Measurements from ENCODE around the gene ACBD3. TPM values are rescaled to one million over a fixed set of nuclear protein-coding genes. Genes with fewer than 3 reads are reported as not detected.

Gene ACBD3
- total RNA-seq, 1 donor from 2014 or later: 48.0 TPM

DNA sequence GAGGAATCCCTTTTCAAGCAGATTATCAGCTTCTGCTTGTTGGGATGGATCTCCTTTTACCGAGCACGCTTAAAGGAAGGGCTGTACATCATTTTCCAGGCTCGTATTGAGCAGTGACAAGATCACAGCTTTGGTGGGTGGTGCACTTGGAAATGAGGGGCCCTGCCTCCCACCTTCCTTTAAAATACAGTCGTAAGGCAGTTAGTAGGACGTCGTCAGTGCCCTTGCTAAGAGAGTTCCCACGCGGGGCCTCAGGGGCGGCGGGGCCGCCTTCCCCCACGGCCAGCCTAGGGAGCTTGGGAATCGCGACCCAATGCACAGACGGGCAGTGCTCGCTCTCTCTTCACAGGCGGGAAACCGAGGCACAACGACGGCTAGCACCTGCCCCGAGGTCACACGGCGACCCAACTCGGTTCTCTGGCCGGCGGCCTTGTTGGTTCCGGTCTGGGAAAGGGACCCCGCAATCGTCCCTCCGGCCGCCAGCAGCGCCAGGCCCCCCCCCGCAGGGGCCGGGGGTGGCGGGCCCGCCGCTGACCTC is 65.4 kb downstream of the ACBD3 start:
- peak overlapping the region; percentile 71 for H3K4me3 Mint-ChIP-seq (ENCODE audit: unreplicated experiment)
- no peaks in the 10 kb centered on the region for H3K36me3 Mint-ChIP-seq (ENCODE audit: unreplicated experiment)
- DNase-seq (ENCODE audit: extremely low spot score, unreplicated experiment): no peak
- H3K4me1 Mint-ChIP-seq (ENCODE audit: unreplicated experiment): peaks cover 10% of the 10 kb centered on the region
- no peaks in the 10 kb centered on the region for H3K27me3 Mint-ChIP-seq (ENCODE audit: unreplicated experiment)
- TF ChIP-seq, protein P1, sequence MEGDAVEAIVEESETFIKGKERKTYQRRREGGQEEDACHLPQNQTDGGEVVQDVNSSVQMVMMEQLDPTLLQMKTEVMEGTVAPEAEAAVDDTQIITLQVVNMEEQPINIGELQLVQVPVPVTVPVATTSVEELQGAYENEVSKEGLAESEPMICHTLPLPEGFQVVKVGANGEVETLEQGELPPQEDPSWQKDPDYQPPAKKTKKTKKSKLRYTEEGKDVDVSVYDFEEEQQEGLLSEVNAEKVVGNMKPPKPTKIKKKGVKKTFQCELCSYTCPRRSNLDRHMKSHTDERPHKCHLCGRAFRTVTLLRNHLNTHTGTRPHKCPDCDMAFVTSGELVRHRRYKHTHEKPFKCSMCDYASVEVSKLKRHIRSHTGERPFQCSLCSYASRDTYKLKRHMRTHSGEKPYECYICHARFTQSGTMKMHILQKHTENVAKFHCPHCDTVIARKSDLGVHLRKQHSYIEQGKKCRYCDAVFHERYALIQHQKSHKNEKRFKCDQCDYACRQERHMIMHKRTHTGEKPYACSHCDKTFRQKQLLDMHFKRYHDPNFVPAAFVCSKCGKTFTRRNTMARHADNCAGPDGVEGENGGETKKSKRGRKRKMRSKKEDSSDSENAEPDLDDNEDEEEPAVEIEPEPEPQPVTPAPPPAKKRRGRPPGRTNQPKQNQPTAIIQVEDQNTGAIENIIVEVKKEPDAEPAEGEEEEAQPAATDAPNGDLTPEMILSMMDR (IDR thresholded peaks at IDR 0.05): no peak
- H3K27ac Mint-ChIP-seq (ENCODE audit: unreplicated experiment): no peak overlapping the region
- no peaks in the 10 kb centered on the region for H3K9me3 Mint-ChIP-seq (ENCODE audit: unreplicated experiment)

DNA sequence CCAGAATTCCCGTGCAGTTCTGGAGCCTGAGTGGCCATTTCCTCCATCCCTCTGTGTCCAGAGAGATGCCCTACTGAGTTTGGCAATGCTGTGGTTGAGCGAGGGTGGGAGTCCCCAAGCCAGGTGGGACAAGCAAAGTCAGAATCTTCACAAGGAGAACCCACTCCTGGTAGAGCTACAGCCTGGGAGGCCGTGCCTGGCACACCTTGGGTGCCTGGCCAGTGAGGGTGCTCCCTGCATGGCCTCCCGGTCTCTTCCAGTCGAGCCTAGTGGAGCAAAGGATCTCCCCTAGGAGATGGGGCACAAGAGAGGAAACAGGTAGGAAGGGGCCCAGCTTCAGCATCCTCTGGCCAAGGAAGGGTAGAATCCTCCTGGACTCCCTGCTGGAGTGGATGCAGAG is 66.1 kb downstream of the ACBD3 start:
- H3K4me1 Mint-ChIP-seq (ENCODE audit: unreplicated experiment): peaks cover 10% of the 10 kb centered on the region
- no peaks in the 10 kb centered on the region for H3K36me3 Mint-ChIP-seq (ENCODE audit: unreplicated experiment)
- no peak overlapping the region for H3K27ac Mint-ChIP-seq (ENCODE audit: unreplicated experiment)
- peak overlapping the region; percentile 71 for H3K4me3 Mint-ChIP-seq (ENCODE audit: unreplicated experiment)
- H3K9me3 Mint-ChIP-seq (ENCODE audit: unreplicated experiment): no peaks in the 10 kb centered on the region
- no peaks in the 10 kb centered on the region for H3K27me3 Mint-ChIP-seq (ENCODE audit: unreplicated experiment)
- TF ChIP-seq, protein P1 (IDR thresholded peaks at IDR 0.05): no peak
- DNase-seq (ENCODE audit: extremely low spot score, unreplicated experiment): no peak

DNA sequence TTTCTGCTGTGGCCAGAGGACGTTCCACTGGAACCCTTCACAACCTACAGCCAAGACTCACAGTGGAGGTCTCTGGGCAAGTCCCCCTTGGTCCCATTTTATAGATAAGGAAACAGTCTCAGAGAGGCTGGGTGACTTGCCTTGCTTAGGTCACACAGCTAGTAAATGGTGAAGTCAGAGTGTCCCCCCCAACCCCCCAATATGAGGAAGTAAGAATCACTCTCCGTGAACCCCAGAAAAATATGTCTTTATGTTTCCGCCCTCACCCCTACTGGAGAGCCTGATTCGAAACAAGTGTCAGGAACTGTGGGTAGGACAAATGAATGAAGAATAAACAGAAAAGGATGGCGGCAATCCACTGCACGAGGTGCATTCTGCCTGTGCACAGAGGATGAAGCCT is 67.4 kb downstream of the ACBD3 start:
- H3K4me3 Mint-ChIP-seq (ENCODE audit: unreplicated experiment): no peak overlapping the region
- no peak for DNase-seq (ENCODE audit: extremely low spot score, unreplicated experiment)
- no peaks in the 10 kb centered on the region for H3K36me3 Mint-ChIP-seq (ENCODE audit: unreplicated experiment)
- H3K27ac Mint-ChIP-seq (ENCODE audit: unreplicated experiment): no peak overlapping the region
- no peaks in the 10 kb centered on the region for H3K9me3 Mint-ChIP-seq (ENCODE audit: unreplicated experiment)
- H3K4me1 Mint-ChIP-seq (ENCODE audit: unreplicated experiment): peaks cover 6% of the 10 kb centered on the region
- H3K27me3 Mint-ChIP-seq (ENCODE audit: unreplicated experiment): no peaks in the 10 kb centered on the region
- TF ChIP-seq, protein P1 (IDR thresholded peaks at IDR 0.05): no peak

DNA sequence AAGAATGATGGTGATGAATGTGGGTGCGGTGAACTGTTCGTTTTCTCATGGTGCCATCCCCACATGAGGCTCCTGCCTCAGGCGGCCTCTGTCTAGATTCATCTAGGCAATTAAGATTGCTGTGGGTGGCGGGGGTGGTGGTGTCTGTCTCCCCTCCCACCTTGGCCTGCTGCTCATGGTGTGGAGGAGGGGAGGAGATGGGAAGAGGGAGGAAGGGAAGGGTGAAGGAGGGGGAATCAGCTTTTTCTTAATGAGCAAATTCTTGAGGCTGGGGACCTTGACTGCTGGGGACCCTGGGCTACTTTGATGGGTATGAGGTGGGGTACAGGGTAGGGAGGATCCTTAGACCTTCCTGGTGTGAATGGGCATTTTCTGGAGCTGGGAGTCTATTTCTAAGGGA is 68.2 kb downstream of the ACBD3 start:
- H3K36me3 Mint-ChIP-seq (ENCODE audit: unreplicated experiment): no peaks in the 10 kb centered on the region
- TF ChIP-seq, protein P1 (IDR thresholded peaks at IDR 0.05): no peak
- H3K27me3 Mint-ChIP-seq (ENCODE audit: unreplicated experiment): no peaks in the 10 kb centered on the region
- no peak overlapping the region for H3K4me3 Mint-ChIP-seq (ENCODE audit: unreplicated experiment)
- H3K27ac Mint-ChIP-seq (ENCODE audit: unreplicated experiment): no peak overlapping the region
- DNase-seq (ENCODE audit: extremely low spot score, unreplicated experiment): no peak
- peaks cover 6% of the 10 kb centered on the region for H3K4me1 Mint-ChIP-seq (ENCODE audit: unreplicated experiment)
- no peaks in the 10 kb centered on the region for H3K9me3 Mint-ChIP-seq (ENCODE audit: unreplicated experiment)

DNA sequence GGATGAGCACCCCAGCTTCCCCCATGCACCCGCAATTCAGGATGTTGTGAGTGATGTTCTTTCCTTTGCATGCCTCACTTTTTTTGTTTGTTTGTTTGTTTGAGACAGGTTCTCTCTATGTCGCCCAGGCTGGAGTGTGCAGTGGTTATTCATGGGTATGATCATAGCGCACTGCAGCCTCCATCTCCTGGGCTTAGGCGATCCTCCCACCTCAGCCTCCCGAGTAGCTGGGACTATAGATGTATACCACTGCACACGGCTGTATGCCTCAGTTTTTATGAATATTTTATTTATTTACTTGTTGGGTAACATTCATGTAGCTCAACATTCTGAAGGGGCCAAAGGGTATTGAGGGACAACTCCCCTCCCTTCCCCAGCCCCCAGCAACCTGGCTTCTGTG is 69.2 kb downstream of the ACBD3 start:
- Mint-ChIP-seq H3K36me3 (ENCODE audit: unreplicated experiment) (no peaks in the 10 kb centered on the region), H3K4me1 (ENCODE audit: unreplicated experiment) (peaks cover 3% of the 10 kb centered on the region), H3K27me3 (ENCODE audit: unreplicated experiment) (no peaks in the 10 kb centered on the region), H3K27ac (ENCODE audit: unreplicated experiment) (no peak overlapping the region), H3K4me3 (ENCODE audit: unreplicated experiment) (no peak overlapping the region), H3K9me3 (ENCODE audit: unreplicated experiment) (no peaks in the 10 kb centered on the region)
- TF ChIP-seq, protein P1 (IDR thresholded peaks at IDR 0.05): no peak
- no peak for DNase-seq (ENCODE audit: extremely low spot score, unreplicated experiment)

Data from osteocyte (in vitro differentiated cells).